ENCODE data around the gene ETAA1.

GRCh38 chr2:67457699-67458098 lies 60.6 kb downstream of the ETAA1 start:
- no peak for TF ChIP-seq POLR2A (IDR thresholded peaks at IDR 0.05)
- no peak for TF ChIP-seq POLR2AphosphoS5 (IDR thresholded peaks at IDR 0.05)
- no peak for TF ChIP-seq CTCF (IDR thresholded peaks at IDR 0.05)

All from transverse colon (tissue), 4 donors.